ENCODE results near the gene NACC2. TPM values are rescaled to one million over a fixed set of nuclear protein-coding genes. Genes with fewer than 3 reads are reported as not detected.

NACC2 gene
- total RNA-seq, 1 donor from 2014 or later, result 21.6 TPM

GRCh38 chr9:136009516-136009915, 85.6 kb downstream of the NACC2 start:
- no peak for DNase-seq

- no peak for DNase-seq
Observed at GRCh38 chr9:136008693-136008997, 86.4 kb downstream of the NACC2 start.

GRCh38 chr9:136007934-136008692, 87.0 kb downstream of the NACC2 start:
- DNase-seq, result peak; percentile 77

GRCh38 chr9:136007276-136007933, 87.7 kb downstream of the NACC2 start:
- peak; percentile 27 for DNase-seq

GRCh38 chr9:136006169-136006568, 88.9 kb downstream of the NACC2 start:
- DNase-seq, result no peak

- DNase-seq, result no peak
Observed at GRCh38 chr9:136004712-136005111, 90.4 kb downstream of the NACC2 start.

GRCh38 chr9:136004219-136004618, 90.9 kb downstream of the NACC2 start:
- no peak for DNase-seq

GRCh38 chr9:136003411-136004218, 91.5 kb downstream of the NACC2 start:
- DNase-seq, result no peak

- no peak for DNase-seq
Observed at GRCh38 chr9:136002881-136003280, 92.2 kb downstream of the NACC2 start.

GRCh38 chr9:136002215-136002614, 92.9 kb downstream of the NACC2 start:
- DNase-seq, result no peak

GRCh38 chr9:136001231-136001630, 93.9 kb downstream of the NACC2 start:
- no peak for DNase-seq

GRCh38 chr9:135998410-135999071, 96.5 kb downstream of the NACC2 start:
- no peak for DNase-seq

GRCh38 chr9:135998016-135998380, 97.1 kb downstream of the NACC2 start:
- DNase-seq, result no peak

- peak; percentile 32 for DNase-seq
Observed at GRCh38 chr9:135997090-135998015, 97.7 kb downstream of the NACC2 start.

- no peak for DNase-seq
Observed at GRCh38 chr9:135995816-135996215, 99.3 kb downstream of the NACC2 start.

- no peak for DNase-seq
Observed at GRCh38 chr9:135994501-135995192, 100.4 kb downstream of the NACC2 start.

- no peak for DNase-seq
Observed at GRCh38 chr9:135993765-135994500, 101.2 kb downstream of the NACC2 start.

- DNase-seq, result no peak
Observed at GRCh38 chr9:135993409-135993742, 101.7 kb downstream of the NACC2 start.

GRCh38 chr9:135992486-135993408, 102.3 kb downstream of the NACC2 start:
- peak; percentile 84 for DNase-seq

- DNase-seq, result no peak
Observed at GRCh38 chr9:135991771-135992170, 103.3 kb downstream of the NACC2 start.
